GM12891 (cell line): ENCODE measurements around the gene HTRA3.

Experiments
- PAX5 ChIP-seq: IDR thresholded peaks from 2 replicates; pipeline ENCODE4 v1.6.1; 2011; ENCODE audit warnings: low read length, moderate library complexity, mild to moderate bottlenecking; ENCODE audit not compliant: insufficient read depth, severe bottlenecking
- POLR2A ChIP-seq: IDR thresholded peaks from 2 replicates; pipeline ENCODE4 v1.6.1; 2011; ENCODE audit warnings: low read depth, low read length, control low read depth

- no peak for TF ChIP-seq POLR2A
- TF ChIP-seq PAX5: no peak
Measured at GRCh38 chr4:8297691-8298485, 28.3 kb downstream of the HTRA3 start.
